GM18526 (cell line): ENCODE data around the gene SH3RF3.

Experiments used
- POLR2A ChIP-seq: IDR thresholded peaks from 3 replicates; pipeline ENCODE4 v1.6.1; 2011; ENCODE audit not compliant: insufficient read length; ENCODE audit errors: extremely low read depth

The SH3RF3 gene

GRCh38 chr2:109457794-109458193 lies 328.8 kb downstream of the SH3RF3 start:
- no peak for TF ChIP-seq POLR2A

GRCh38 chr2:109458512-109458911 lies 329.5 kb downstream of the SH3RF3 start:
- TF ChIP-seq POLR2A = no peak

GRCh38 chr2:109459485-109459884 lies 330.5 kb downstream of the SH3RF3 start:
- no peak for TF ChIP-seq POLR2A

GRCh38 chr2:109460553-109461324 lies 331.7 kb downstream of the SH3RF3 start:
- TF ChIP-seq POLR2A = no peak

GRCh38 chr2:109463236-109463635 lies 334.2 kb downstream of the SH3RF3 start:
- TF ChIP-seq POLR2A = no peak

- no peak for TF ChIP-seq POLR2A
Measured at GRCh38 chr2:109463891-109464290, 334.9 kb downstream of the SH3RF3 start.

- no peak for TF ChIP-seq POLR2A
Measured at GRCh38 chr2:109466674-109467575, 337.9 kb downstream of the SH3RF3 start.

GRCh38 chr2:109467701-109468100 lies 338.7 kb downstream of the SH3RF3 start:
- no peak for TF ChIP-seq POLR2A

- no peak for TF ChIP-seq POLR2A
Measured at GRCh38 chr2:109468893-109469292, 339.9 kb downstream of the SH3RF3 start.

GRCh38 chr2:109471658-109472057 lies 342.7 kb downstream of the SH3RF3 start:
- no peak for TF ChIP-seq POLR2A

GRCh38 chr2:109472331-109472959 lies 343.4 kb downstream of the SH3RF3 start:
- no peak for TF ChIP-seq POLR2A

GRCh38 chr2:109472974-109473373 lies 344.0 kb downstream of the SH3RF3 start:
- no peak for TF ChIP-seq POLR2A

GRCh38 chr2:109473616-109474318 lies 344.8 kb downstream of the SH3RF3 start:
- no peak for TF ChIP-seq POLR2A

- TF ChIP-seq POLR2A = no peak
Measured at GRCh38 chr2:109474319-109474825, 345.4 kb downstream of the SH3RF3 start.
